GM19372 (cell line): ENCODE measurements around the gene ITGA11.

Source experiments
- ATAC-seq: cut with Tn5 transposase; IDR thresholded peaks from one replicate; pipeline ENCODE4 v1.9.1; 2021; ENCODE audit warnings: mild to moderate bottlenecking, low read depth, moderate library complexity; ENCODE audit not compliant: unreplicated experiment

Gene ITGA11

GRCh38 chr15:68301301-68301700, 130.7 kb downstream of the ITGA11 start:
- ATAC-seq: no peak

GRCh38 chr15:68300115-68300940, 131.6 kb downstream of the ITGA11 start:
- no peak for ATAC-seq

- no peak for ATAC-seq
Measured at GRCh38 chr15:68299436-68299835, 132.5 kb downstream of the ITGA11 start.

GRCh38 chr15:68298882-68299381, 133.0 kb downstream of the ITGA11 start:
- ATAC-seq: peak; percentile 89

GRCh38 chr15:68298336-68298735, 133.6 kb downstream of the ITGA11 start:
- ATAC-seq: no peak

GRCh38 chr15:68295014-68295805, 136.8 kb downstream of the ITGA11 start:
- ATAC-seq: no peak

- no peak for ATAC-seq
Measured at GRCh38 chr15:68292967-68293366, 139.0 kb downstream of the ITGA11 start.

GRCh38 chr15:68292157-68292781, 139.7 kb downstream of the ITGA11 start:
- no peak for ATAC-seq

- no peak for ATAC-seq
Measured at GRCh38 chr15:68290715-68291114, 141.2 kb downstream of the ITGA11 start.

- ATAC-seq: no peak
Measured at GRCh38 chr15:68289621-68290352, 142.2 kb downstream of the ITGA11 start.

GRCh38 chr15:68289057-68289456, 142.9 kb downstream of the ITGA11 start:
- no peak for ATAC-seq

- ATAC-seq: no peak
Measured at GRCh38 chr15:68286256-68286655, 145.7 kb downstream of the ITGA11 start.

- ATAC-seq: no peak
Measured at GRCh38 chr15:68285259-68285980, 146.5 kb downstream of the ITGA11 start.

- ATAC-seq: no peak
Measured at GRCh38 chr15:68284616-68285258, 147.2 kb downstream of the ITGA11 start.

- ATAC-seq: no peak
Measured at GRCh38 chr15:68283401-68283800, 148.6 kb downstream of the ITGA11 start.

GRCh38 chr15:68281008-68281407, 151.0 kb downstream of the ITGA11 start:
- ATAC-seq: no peak

- ATAC-seq: no peak
Measured at GRCh38 chr15:68279779-68280753, 151.9 kb downstream of the ITGA11 start.
